Liver (tissue), 3 donors: ENCODE measurements around the gene MMP25.

ENCODE experiments used
- CTCF ChIP-seq: fragments of 150-350 bp; IDR thresholded peaks from 2 replicates; pipeline ENCODE4 v1.5.1; 2017; ENCODE audit warnings: improper control_type of control experiment, low read depth, low read length; ENCODE audit not compliant: missing input control
- EGR1 ChIP-seq, 2 donors: IDR thresholded peaks; 2 replicates each; pipeline ENCODE4 v1.6.1; 2016 to 2018; ENCODE audit warnings: antibody characterized with exemption in 2 of 2, low read depth in 2 of 2
- GABPA ChIP-seq, 2 donors: IDR thresholded peaks in 1 of 2; conservative IDR thresholded peaks in 1 of 2; 2 replicates each; pipeline ENCODE4 v1.6.1; 2016; ENCODE audit warnings: antibody characterized with exemption in 2 of 2, mild to moderate bottlenecking in 1 of 2, moderate library complexity in 1 of 2
- HNF4A ChIP-seq, 2 donors: conservative IDR thresholded peaks; 2 replicates each; pipeline ENCODE4 v1.6.1; 2016; ENCODE audit warnings: antibody characterized with exemption in 2 of 2, mild to moderate bottlenecking in 2 of 2
- JUND ChIP-seq, 2 donors: IDR thresholded peaks; 2 replicates each; pipeline ENCODE4 v1.6.1; 2016; ENCODE audit warnings: antibody characterized with exemption in 2 of 2
- NR2F2 ChIP-seq: IDR thresholded peaks from 2 replicates; pipeline ENCODE4 v1.6.1; 2016; ENCODE audit warnings: antibody characterized with exemption
- RAD21 ChIP-seq, 2 donors: IDR thresholded peaks; 2 replicates each; pipeline ENCODE4 v1.6.1; 2016; ENCODE audit warnings: antibody characterized with exemption in 2 of 2, mild to moderate bottlenecking in 2 of 2
- REST ChIP-seq: IDR thresholded peaks from 2 replicates; pipeline ENCODE4 v1.6.1; 2016; ENCODE audit warnings: antibody characterized with exemption, mild to moderate bottlenecking
- YY1 ChIP-seq: IDR thresholded peaks from 2 replicates; pipeline ENCODE4 v1.6.1; 2016; ENCODE audit warnings: antibody characterized with exemption, mild to moderate bottlenecking
- donor health status: healthy.
- donor health status: healthy.

- TF ChIP-seq CTCF (no peak), YY1 (no peak), JUND (IDR thresholded peaks at IDR 0.05) (no peak), RAD21 (IDR thresholded peaks at IDR 0.05) (no peak), REST (no peak), GABPA (IDR thresholded peaks at IDR 0.05 in 1 of 2, conservative IDR thresholded peaks at IDR 0.05 in 1 of 2) (no peak), EGR1 (IDR thresholded peaks at IDR 0.05; ENCODE audit: low read depth in 2 of 2) (no peak), HNF4A (conservative IDR thresholded peaks at IDR 0.05) (no peak), NR2F2 (no peak)
These were observed 21.0 kb upstream of the MMP25 start for GRCh38 chr16:3025032-3026002.
